Gastroesophageal sphincter (tissue), 4 donors: ENCODE results near the gene MARCKS. TPM values are rescaled to one million over a fixed set of nuclear protein-coding genes. Genes with fewer than 3 reads are reported as not detected.
A peak's percentile ranks its signal among the peaks of the same experiment; 100 is the strongest.

Experiments used
- ATAC-seq: fragments of 150-250 bp; one replicate; pipeline ENCODE4 v1.9.1; 2016; ENCODE audit warnings: mild to moderate bottlenecking, moderate library complexity
- H3K27ac ChIP-seq, 4 donors: fragments of 200-600 bp; sonication (generic) in 3 of 4; 1 replicate in 3 of 4; 2 replicates in 1 of 4; pipeline ENCODE4 v1.5.1; 2016 to 2019
- H3K27me3 ChIP-seq: fragments of 200-600 bp; sonication (generic); one replicate; pipeline ENCODE4 v1.5.1; 2019
- H3K36me3 ChIP-seq, 2 donors: fragments of 200-600 bp; sonication (generic); one replicate each; pipeline ENCODE4 v1.5.1; 2019; ENCODE audit warnings: control low read depth in 1 of 2
- H3K4me1 ChIP-seq, 3 donors: fragments of 200-600 bp; sonication (generic); 1 replicate in 2 of 3; 2 replicates in 1 of 3; pipeline ENCODE4 v1.5.1; 2016 to 2019; ENCODE audit warnings: control low read depth in 2 of 3
- H3K4me3 ChIP-seq, 2 donors: fragments of 200-600 bp; sonication (generic); one replicate each; pipeline ENCODE4 v1.5.1; 2019; ENCODE audit warnings: mild to moderate bottlenecking in 1 of 2, moderate library complexity in 1 of 2
- H3K9me3 ChIP-seq, 3 donors: fragments of 200-600 bp; sonication (generic); one replicate each; pipeline ENCODE4 v1.5.1; 2017 to 2019; ENCODE audit warnings: control low read depth in 2 of 3
- EP300 ChIP-seq: sonication (generic); formaldehyde crosslinking; IDR thresholded peaks from one replicate; pipeline ENCODE4 v1.6.1; 2017; ENCODE audit warnings: antibody characterized with exemption, mild to moderate bottlenecking
- POLR2A ChIP-seq, 2 donors: fragments of 450-650 bp; IDR thresholded peaks; one replicate each; pipeline ENCODE4 v1.6.1; 2017; ENCODE audit warnings: antibody characterized with exemption in 2 of 2, mild to moderate bottlenecking in 2 of 2, moderate library complexity in 1 of 2
- POLR2AphosphoS5 ChIP-seq: sonication (generic); formaldehyde crosslinking; IDR thresholded peaks from one replicate; pipeline ENCODE4 v1.6.1; 2017; ENCODE audit warnings: antibody characterized with exemption
- WGBS, 2 donors: methylation state at CpG; one replicate each; pipeline ENCODE4 v1.1.5; 2018; ENCODE audit warnings: low coverage in 1 of 2; 5-methylcytosine and 5-hydroxymethylcytosine counted together
- total RNA-seq, 4 donors: library from RNA; depleted of rRNA; stranded (reverse); fragments of >200 nt; gene quantifications; one replicate each; pipeline ENCODE4 v1.1.0, GENCODE V29; 2016
- TF ChIP-seq, protein P1 (sequence below), 4 experiments: fragments of 200-600 bp in 2 of 4; fragments of 450-650 bp in 2 of 4; sonication (generic) in 1 of 4; IDR thresholded peaks; one replicate each; pipeline ENCODE4 v1.5.1; 2017 to 2019; ENCODE audit warnings: antibody characterized with exemption in 4 of 4, mild to moderate bottlenecking in 2 of 4, moderate library complexity in 2 of 4

The MARCKS gene
- total RNA-seq, 4 donors from 2014 or later: 17.7 to 36.4 (median 25.5) TPM

DNA sequence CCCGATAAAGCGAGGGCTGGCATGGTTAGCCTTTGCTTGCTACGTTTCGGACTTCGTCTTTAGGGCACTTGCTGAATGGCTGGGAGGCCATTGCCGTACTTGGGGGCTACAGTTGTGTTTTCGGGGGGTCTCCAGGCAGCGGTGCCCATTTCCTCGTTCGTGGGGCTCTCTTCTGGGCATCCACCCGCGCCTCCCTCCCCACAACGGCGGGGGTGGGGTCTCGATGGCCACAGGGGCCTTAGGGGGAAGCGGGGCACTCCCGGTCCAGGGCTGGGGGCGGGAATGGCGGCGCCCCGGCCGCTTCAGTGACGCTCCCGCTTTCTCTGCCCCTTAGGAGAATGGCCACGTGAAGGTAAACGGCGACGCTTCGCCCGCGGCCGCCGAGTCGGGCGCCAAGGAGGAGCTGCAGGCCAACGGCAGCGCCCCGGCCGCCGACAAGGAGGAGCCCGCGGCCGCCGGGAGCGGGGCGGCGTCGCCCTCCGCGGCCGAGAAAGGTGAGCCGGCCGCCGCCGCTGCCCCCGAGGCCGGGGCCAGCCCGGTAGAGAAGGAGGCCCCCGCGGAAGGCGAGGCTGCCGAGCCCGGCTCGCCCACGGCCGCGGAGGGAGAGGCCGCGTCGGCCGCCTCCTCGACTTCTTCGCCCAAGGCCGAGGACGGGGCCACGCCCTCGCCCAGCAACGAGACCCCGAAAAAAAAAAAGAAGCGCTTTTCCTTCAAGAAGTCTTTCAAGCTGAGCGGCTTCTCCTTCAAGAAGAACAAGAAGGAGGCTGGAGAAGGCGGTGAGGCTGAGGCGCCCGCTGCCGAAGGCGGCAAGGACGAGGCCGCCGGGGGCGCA is 2.4 kb downstream of the MARCKS start:
- peak in 1 of 2 donors; percentile 20 for TF ChIP-seq POLR2A (IDR thresholded peaks at IDR 0.05)
- TF ChIP-seq EP300: no peak
- no peak for TF ChIP-seq POLR2AphosphoS5
- TF ChIP-seq, protein P1, sequence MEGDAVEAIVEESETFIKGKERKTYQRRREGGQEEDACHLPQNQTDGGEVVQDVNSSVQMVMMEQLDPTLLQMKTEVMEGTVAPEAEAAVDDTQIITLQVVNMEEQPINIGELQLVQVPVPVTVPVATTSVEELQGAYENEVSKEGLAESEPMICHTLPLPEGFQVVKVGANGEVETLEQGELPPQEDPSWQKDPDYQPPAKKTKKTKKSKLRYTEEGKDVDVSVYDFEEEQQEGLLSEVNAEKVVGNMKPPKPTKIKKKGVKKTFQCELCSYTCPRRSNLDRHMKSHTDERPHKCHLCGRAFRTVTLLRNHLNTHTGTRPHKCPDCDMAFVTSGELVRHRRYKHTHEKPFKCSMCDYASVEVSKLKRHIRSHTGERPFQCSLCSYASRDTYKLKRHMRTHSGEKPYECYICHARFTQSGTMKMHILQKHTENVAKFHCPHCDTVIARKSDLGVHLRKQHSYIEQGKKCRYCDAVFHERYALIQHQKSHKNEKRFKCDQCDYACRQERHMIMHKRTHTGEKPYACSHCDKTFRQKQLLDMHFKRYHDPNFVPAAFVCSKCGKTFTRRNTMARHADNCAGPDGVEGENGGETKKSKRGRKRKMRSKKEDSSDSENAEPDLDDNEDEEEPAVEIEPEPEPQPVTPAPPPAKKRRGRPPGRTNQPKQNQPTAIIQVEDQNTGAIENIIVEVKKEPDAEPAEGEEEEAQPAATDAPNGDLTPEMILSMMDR (IDR thresholded peaks at IDR 0.05): no peak
- WGBS, 2 donors: 0% methylated on average over 4 of the region's 90 CpGs; no CpG with 5 or more reads in 1 of the 2 donors
- no peaks in the 10 kb centered on the region for H3K9me3 ChIP-seq
- ATAC-seq: peak; percentile 2
- H3K4me1 ChIP-seq: peaks cover 0 to 38% (median 0%) of the 10 kb centered on the region in 3 donors
- H3K36me3 ChIP-seq: no peaks in the 10 kb centered on the region
- peak overlapping the region; percentile 84 to 95 (median 92) for H3K27ac ChIP-seq
- H3K27me3 ChIP-seq: no peaks in the 10 kb centered on the region
- H3K4me3 ChIP-seq: peak overlapping the region; percentile 59 to 71

DNA sequence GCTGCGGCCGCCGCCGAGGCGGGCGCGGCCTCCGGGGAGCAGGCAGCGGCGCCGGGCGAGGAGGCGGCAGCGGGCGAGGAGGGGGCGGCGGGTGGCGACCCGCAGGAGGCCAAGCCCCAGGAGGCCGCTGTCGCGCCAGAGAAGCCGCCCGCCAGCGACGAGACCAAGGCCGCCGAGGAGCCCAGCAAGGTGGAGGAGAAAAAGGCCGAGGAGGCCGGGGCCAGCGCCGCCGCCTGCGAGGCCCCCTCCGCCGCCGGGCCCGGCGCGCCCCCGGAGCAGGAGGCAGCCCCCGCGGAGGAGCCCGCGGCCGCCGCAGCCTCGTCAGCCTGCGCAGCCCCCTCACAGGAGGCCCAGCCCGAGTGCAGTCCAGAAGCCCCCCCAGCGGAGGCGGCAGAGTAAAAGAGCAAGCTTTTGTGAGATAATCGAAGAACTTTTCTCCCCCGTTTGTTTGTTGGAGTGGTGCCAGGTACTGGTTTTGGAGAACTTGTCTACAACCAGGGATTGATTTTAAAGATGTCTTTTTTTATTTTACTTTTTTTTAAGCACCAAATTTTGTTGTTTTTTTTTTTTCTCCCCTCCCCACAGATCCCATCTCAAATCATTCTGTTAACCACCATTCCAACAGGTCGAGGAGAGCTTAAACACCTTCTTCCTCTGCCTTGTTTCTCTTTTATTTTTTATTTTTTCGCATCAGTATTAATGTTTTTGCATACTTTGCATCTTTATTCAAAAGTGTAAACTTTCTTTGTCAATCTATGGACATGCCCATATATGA is 3.2 kb downstream of the MARCKS start:
- Histone ChIP-seq H3K4me3 (peak overlapping the region; percentile 59 to 71), H3K9me3 (no peaks in the 10 kb centered on the region), H3K27me3 (no peaks in the 10 kb centered on the region), H3K36me3 (no peaks in the 10 kb centered on the region), H3K27ac (peak overlapping the region; percentile 84 to 95 (median 92)), H3K4me1 (peaks cover 0 to 34% (median 0%) of the 10 kb centered on the region in 3 donors)
- 8 to 43% methylated on average over 2 to 6 of the region's 56 CpGs for WGBS, 2 donors
- ATAC-seq: no peak
- no peak for TF ChIP-seq POLR2AphosphoS5
- no peak for TF ChIP-seq POLR2A (IDR thresholded peaks at IDR 0.05)
- TF ChIP-seq EP300: no peak
- TF ChIP-seq, protein P1 (IDR thresholded peaks at IDR 0.05): no peak

DNA sequence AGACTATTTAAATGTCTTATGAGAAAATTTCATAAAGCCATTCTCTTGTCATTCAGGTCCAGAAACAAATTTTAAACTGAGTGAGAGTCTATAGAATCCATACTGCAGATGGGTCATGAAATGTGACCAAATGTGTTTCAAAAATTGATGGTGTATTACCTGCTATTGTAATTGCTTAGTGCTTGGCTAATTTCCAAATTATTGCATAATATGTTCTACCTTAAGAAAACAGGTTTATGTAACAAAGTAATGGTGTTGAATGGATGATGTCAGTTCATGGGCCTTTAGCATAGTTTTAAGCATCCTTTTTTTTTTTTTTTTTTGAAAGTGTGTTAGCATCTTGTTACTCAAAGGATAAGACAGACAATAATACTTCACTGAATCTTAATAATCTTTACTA is 5.0 kb downstream of the MARCKS start:
- Histone ChIP-seq H3K27me3 (no peaks in the 10 kb centered on the region), H3K4me3 (no peak overlapping the region), H3K9me3 (no peaks in the 10 kb centered on the region), H3K36me3 (no peaks in the 10 kb centered on the region), H3K27ac (peak overlapping the region in 2 of 4 donors; percentile 15 to 90), H3K4me1 (peaks cover 0 to 20% (median 0%) of the 10 kb centered on the region in 3 donors)
- no peak for ATAC-seq
- TF ChIP-seq POLR2AphosphoS5 (no peak), EP300 (no peak), POLR2A (IDR thresholded peaks at IDR 0.05) (no peak)
- TF ChIP-seq, protein P1 (IDR thresholded peaks at IDR 0.05): no peak

GRCh38 chr6:113870917-113871316 is 13.8 kb downstream of the MARCKS start:
- Histone ChIP-seq H3K27me3 (no peaks in the 10 kb centered on the region), H3K27ac (no peak overlapping the region), H3K36me3 (no peaks in the 10 kb centered on the region), H3K4me3 (no peak overlapping the region), H3K9me3 (no peaks in the 10 kb centered on the region), H3K4me1 (no peaks in the 10 kb centered on the region)
- ATAC-seq: no peak
- TF ChIP-seq POLR2AphosphoS5 (no peak), POLR2A (IDR thresholded peaks at IDR 0.05) (no peak), EP300 (no peak)
- TF ChIP-seq, protein P1 (IDR thresholded peaks at IDR 0.05): no peak
- 100% methylated on average over 2 of the region's 2 CpGs for WGBS, 2 donors
